ENCODE results near the gene INPP5J.
A peak's percentile ranks its signal among the peaks of the same experiment; 100 is the strongest.
"Not testable (repeated sequence)": the region's sequence is repeated elsewhere in the genome, so short reads cannot be mapped to it uniquely, and the experiment has no call there.

Gene INPP5J

DNA sequence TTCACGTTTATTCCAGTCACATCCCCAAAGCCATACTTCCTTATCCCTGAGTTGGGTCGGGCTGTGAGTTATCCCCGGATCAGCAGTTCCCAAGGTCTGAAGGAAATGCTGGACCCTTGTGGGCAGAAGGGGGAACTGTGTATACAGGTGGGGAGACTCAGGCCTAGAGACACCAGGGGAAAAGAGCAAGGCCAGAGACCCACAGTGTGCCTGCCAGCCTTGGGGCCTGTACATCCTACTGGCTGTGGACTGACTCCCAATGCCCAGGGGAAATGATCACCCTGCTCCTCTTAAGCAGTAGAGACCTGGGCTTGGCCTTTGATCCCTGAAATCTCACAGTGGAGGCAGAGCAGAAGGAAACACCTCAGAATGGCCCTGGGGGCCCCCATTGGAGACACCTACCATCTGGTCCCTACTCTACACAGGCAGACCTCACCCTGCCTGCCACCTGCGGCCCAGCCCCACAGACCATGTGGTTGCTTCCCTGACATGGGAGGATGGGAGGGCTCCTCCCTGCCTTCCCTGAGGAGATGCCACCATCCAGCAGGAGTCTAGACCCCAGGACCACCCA is 16.7 kb upstream of the INPP5J start:
- H3K4me3 ChIP-seq (ENCODE audit: low read depth, low read length) = peak overlapping the region; percentile 89
- TF ChIP-seq, protein P1, sequence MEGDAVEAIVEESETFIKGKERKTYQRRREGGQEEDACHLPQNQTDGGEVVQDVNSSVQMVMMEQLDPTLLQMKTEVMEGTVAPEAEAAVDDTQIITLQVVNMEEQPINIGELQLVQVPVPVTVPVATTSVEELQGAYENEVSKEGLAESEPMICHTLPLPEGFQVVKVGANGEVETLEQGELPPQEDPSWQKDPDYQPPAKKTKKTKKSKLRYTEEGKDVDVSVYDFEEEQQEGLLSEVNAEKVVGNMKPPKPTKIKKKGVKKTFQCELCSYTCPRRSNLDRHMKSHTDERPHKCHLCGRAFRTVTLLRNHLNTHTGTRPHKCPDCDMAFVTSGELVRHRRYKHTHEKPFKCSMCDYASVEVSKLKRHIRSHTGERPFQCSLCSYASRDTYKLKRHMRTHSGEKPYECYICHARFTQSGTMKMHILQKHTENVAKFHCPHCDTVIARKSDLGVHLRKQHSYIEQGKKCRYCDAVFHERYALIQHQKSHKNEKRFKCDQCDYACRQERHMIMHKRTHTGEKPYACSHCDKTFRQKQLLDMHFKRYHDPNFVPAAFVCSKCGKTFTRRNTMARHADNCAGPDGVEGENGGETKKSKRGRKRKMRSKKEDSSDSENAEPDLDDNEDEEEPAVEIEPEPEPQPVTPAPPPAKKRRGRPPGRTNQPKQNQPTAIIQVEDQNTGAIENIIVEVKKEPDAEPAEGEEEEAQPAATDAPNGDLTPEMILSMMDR (IDR thresholded peaks at IDR 0.05; ENCODE audit: low read depth, low read length) = no peak

DNA sequence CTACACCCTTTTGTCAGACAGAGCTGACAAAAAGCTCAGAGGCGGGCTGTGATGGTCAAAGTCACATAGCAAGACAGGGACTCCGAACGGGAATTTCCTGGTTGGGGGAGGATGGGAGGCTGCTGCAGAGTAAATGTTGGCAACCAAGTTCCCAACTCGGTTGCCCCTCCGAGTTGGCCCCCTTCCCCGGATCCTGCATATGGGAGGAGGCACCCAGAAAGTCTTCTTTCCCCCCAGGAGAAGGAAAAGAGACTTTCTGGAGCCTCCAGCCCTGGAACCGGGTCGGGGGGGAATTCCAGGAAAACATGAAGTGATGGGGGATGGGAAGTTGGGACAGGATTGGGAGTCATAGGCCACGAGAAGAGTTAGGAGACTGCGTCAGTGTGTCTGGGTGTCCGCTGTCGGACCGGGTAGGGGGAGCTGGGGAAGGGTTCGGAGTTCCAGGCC is 16.0 kb upstream of the INPP5J start:
- TF ChIP-seq, protein P1 (IDR thresholded peaks at IDR 0.05; ENCODE audit: low read depth, low read length) = no peak
- H3K4me3 ChIP-seq (ENCODE audit: low read depth, low read length) = peak overlapping the region; percentile 89

DNA sequence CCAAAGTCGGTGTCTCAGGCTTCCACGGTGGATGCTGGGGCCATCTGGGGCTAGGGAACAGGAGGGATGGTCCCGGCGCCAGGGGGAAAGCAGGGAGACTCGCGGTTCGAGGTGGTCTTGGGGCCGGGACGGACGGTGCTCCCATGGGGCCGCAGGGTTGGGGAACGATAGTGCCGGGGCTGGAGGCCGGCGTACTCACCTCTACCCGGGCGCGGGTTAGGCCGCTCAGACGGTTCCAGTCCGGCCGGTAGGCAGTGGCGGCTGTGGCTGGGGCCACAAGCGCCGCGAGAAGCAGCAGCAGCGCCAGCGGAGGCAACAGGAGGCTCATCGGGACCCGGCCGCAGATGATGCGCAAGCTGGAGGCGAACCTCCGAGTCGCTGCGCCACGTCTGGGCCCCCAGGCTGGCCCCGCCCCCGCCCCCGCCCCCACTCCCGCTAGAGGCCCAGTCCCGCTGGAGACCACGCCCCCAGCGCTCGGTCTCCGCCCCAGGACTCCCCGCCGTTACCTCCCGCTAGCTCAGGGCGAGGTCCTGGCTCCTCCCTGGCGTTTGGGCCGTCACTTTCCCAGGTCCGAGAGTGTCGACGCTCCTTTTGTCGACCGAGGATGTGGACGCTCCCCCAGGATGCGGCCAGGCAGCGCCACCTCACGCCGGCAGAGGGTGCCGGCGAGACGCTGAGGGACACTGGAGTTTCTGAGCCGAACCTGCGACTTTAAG is 15.4 kb upstream of the INPP5J start, which contains the start of gene SELENOM:
Gene SELENOM (minus strand): TSS at position 391 of the 716 bp plus-strand sequence. CDS start 63 bp downstream, at position 328.
- H3K4me3 ChIP-seq (ENCODE audit: low read depth, low read length) = peak within 1 kb of the TSS; percentile 89
- TF ChIP-seq, protein P1 (IDR thresholded peaks at IDR 0.05; ENCODE audit: low read depth, low read length) = peak; percentile 92

DNA sequence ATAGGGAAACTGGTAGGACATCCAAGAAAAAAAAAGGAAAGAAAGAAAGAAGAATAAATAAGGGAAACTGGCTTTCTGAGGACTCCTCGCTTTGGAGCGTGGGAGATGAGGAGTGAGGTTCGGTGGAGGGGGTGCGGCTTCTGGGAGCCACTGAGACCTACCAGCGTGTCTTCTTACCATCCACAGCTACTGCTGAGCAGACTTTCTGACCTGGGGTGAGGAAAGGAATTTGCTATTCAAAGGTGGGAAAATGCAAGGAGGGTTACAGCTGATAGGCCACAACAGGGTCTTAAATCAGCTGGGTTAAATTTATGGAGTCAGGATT is 14.9 kb upstream of the INPP5J start:
- TF ChIP-seq, protein P1 (IDR thresholded peaks at IDR 0.05; ENCODE audit: low read depth, low read length) = no peak
- H3K4me3 ChIP-seq (ENCODE audit: low read depth, low read length) = peak overlapping the region; percentile 46

DNA sequence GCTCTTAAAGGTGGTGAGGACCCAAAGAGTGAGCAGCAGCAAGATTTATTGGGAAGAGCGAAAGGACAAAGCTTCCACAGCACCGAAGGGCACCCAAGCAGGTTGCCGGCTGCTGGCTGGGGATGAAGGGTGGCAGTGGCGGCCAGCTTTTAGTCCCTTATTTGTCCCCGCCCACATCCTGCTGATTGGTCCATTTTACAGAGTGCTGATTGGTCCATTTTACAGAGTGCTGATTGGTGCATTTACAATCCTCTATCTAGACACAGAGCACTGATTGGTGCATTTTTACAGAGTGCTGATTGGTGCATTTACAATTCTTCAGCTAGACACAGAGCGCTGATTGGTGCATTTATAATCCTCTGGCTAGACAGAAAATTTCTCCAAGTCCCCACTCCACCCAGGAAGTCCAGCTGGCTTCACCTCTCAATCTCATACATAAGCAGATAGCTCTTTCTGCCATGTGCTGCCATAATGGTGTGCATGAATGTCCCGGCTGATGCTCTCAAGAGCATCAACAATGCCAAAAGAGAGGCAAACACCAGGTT is 10.1 kb upstream of the INPP5J start:
- H3K4me3 ChIP-seq (ENCODE audit: low read depth, low read length) = not testable (repeated sequence)

DNA sequence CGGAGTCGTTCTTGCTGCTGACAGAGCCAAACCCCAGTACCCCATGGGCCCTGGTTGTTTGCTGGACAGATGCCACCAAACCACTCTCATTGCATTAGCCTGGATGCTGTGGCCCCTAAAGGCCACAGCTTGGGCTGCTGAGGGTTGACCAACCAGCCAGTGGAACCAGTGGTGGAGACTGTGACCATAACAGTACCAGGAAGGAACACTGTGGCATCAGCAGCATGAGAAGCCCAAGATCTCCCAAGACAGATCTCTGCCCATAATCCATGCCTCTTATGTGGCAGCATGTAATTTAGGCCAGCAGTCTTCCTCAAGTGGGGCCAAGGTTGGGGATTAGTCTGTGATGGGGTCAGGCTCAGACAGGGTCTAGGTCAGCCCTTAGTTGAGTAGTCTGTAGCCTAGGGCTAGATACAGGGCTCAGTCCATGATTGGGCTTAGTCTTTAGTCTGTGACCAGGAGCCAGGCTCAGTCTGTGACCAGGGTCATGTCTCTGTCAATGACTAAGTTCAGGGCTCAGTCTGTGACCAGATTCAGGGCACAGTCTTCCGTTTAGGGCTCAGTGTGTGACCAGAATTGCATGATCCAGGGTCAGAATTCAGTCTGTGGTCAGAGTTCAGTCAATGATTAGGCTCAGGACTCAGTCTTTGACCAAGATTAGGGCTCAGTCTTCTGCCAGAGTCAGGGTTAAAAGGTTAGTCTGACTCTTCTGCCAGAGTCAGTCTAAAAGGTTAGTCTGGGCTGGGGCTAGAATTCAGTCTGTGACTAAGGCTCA is 4.5 kb upstream of the INPP5J start:
- H3K4me3 ChIP-seq (ENCODE audit: low read depth, low read length) = no peak overlapping the region
- TF ChIP-seq, protein P1 (IDR thresholded peaks at IDR 0.05; ENCODE audit: low read depth, low read length) = no peak

DNA sequence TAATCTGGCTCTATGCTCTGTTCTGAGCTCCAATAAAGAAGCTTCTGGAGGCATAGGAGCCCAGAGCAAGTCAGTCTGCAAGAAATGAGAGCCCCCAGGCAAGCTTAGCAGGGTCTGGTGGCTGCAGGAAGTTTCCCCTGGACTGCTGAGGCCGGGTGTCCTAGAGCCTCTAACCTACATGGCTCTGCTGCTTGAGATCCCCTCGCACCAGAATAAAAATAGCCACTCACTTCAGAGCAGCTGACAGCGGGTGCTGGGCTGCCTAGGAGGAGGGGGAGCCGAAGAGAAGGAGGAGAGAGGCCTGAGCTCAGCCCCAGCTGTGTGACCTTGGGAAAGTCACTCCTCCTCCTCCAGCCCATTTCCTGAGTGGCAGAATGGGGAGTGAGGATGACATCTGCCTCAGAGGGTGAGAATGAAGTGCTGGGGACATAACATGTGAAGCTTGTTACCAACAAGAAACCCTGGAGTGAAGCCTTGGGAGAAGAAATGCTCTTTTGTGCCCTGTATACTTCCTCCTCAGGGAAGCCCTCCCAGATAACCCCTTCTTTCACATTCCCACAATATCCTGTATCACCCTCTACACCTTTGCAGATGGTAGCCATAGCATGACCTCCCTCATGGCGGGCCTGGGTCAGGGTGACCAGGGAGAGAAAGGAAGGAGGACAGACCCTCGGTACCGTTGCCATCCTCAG is 3.6 kb upstream of the INPP5J start:
- TF ChIP-seq, protein P1 (IDR thresholded peaks at IDR 0.05; ENCODE audit: low read depth, low read length) = no peak
- no peak overlapping the region for H3K4me3 ChIP-seq (ENCODE audit: low read depth, low read length)
